GM19468 (cell line): Measurements from ENCODE around the gene CYB5R2.
A peak's percentile ranks its signal among the peaks of the same experiment; 100 is the strongest.

Experiments
- ATAC-seq: cut with Tn5 transposase; IDR thresholded peaks from one replicate; pipeline ENCODE4 v1.9.1; 2021; ENCODE audit warnings: mild to moderate bottlenecking, moderate library complexity, moderate number of reproducible peaks; ENCODE audit not compliant: unreplicated experiment; ENCODE audit errors: extremely low read depth

CYB5R2 gene

DNA sequence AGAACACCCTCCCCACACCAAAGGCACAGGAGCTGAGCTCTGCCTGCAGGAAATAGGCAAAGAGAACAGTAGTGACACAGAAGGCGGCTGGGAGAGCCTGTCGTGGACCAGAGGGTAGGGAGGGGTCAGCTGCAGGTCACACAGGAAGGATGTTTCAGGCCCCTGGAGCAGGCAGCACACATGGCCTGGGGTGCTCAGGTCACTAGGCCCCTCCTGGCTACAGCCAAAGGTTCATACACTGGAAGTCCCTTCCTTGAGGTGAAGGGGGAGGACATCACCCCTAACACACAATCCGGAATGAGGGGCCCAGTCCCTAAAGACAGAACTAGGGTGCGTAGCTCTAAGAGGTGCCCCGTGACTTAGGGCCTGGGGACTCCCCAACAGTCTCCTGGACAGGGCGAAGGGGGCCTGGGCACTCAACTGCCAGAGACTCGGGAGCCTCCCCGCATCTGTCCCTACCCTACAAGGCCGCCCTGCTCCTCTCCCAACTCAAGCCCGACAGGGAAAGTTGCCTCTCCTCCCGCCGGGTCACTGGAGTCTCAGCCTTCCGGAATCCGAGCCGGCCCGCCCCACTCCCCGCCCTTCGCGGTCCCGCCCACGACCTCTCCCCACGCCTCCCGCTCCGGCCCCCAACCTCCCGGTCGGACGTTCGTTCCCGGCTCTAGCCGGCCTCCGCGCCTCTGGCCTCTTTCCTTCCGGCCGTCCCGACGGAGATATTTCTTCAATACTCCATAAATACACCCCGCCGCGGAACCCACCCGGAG is at the start of gene CYB5R2:
TSS of gene CYB5R2 (minus strand) at position 541 of the 764 bp plus-strand sequence. CDS start 675 bp downstream, outside the sequence.
- ATAC-seq = no peak

DNA sequence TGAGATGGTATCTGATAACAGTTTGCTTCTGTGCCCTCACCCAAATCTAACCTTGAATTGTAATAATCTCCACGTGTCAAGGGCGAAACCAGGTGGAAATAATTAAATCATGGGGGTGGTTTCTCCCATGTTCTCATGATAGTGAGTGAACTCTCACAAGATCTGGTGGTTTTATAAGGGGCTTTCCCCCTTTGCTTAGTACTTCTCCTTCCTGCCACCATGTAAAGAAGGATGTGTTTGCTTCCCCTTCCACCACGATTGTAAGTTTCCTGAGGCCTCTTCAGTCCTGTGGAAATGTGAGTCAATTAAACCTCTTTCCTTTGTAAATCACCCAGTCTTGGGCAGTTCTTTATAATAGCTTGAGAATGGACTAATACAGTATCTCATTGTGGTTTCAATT is 41.5 kb upstream of the CYB5R2 start:
- no peak for ATAC-seq

DNA sequence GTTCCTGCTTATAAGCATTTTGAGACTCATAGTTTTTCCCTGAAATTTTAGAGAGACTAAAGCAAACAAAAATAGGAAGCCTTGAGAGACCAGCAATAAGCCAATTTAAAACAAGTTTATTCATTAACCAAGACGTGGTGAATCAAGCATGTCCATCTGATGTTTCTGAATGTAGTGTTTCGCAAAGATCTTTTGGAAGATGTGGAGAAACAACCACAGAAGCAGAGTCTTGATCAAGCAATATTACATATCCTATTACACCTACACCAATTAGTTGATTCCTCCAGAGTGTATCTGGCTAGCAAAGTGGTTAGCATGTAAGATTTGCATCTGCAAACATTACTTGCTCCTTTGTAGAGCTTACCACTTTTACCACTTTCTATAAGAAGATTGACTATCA is 33.1 kb upstream of the CYB5R2 start, which contains the start of gene OVCH2:
TSS of gene OVCH2 (minus strand) at position 101 of the 400 bp plus-strand sequence. CDS start at position 18, 83 bp downstream.
- no peak for ATAC-seq

DNA sequence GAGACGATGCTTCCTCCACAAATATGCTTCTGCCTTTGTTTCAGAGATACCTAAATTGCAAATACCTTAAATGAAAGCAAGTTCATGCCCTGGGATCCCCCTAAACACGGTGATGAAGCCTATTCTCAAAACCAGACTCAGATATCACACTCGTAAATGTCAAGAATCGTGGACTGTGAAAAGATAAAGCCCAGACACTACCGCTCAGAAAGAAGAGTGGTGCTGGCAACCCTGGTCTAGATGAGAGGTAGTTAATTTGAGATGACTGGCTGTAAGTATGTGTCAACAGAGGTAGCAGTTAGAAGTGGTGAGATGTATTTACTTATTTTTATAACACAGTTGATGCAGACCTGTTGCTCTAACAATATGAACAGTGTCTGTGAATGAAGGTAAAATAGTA is 30.4 kb upstream of the CYB5R2 start:
- no peak for ATAC-seq

DNA sequence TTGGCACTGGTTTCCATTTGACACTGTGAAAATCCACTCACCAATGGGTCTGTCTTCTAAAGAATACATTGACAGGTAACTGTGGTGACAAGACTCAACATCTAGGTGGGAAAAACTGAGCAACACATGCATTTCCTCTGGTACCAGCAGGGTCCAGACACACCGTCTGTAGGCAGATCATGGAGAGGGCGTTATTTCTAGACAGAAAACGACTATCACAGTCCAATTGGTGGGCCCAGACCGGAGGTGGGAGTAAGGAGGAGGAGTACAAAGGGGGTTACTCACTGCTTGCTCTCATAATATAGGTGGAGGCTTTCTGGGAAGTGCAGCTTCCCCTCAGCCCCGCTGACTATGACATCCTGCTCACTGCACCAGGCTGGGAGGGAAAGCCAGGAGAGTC is 23.1 kb upstream of the CYB5R2 start:
- no peak for ATAC-seq

DNA sequence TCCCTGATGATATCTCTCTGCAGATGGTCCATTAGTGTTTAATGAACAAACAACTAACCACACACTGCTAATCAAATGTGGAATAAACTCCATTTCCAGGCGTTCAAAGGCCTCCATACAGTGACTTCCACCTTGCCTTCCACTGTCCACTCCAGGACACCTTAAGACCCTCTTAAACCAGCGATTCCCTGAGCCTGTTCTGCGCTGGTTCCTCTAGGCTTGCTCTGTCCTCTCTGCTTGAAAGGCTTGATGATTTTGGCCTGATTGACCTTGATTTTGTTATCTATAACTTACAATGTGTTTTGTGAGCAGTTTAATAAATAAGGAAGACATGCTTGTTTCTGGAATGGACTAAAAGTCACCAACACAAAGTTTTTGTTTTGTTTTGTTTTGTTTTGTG is 20.9 kb upstream of the CYB5R2 start:
- ATAC-seq = no peak

DNA sequence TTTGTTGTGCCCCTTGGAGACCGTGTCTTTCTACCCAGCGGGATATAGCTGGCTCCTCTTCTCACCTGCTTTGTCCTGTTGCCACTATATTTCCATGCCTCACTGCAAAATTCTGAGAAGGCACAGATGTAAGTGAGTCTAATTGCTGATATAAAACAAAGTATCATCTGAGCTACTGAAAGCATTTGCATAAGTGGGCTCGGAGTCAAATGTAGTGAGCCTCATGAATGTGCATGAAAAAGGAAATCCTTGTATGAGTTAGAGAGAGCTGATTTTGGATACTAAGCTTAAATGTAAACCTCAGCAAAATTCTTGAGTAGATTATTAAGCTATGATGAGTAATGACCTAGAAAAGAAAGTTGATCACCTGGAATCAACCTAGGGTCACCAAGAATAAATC is 19.1 kb upstream of the CYB5R2 start:
- ATAC-seq = no peak

DNA sequence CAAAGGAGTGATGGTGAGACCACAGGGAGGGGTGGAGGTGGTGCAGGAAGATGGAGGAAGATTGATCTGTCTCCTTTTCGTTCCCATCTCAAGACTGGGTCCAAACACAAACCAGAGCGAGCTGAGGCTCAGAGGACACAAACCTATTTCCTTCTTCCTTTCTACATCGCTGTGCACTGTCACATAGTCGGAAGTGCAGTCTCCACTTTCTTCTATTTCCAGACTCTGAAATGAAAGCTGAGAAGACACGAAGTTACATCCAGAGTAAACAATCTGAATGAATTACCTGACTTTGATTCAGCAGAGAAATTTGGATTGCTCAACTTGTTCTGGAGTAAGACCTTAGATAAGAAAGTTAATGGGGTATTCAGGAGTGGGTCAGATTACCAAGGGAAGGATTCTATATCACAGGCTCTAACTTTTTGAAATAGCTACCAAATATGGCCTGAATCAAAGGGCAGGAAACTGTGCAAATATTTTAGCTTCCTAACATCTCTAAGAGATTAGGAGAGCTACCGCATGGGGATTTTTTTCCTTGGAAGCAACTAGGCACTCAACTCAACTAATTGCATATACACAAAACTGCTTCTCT is 18.6 kb upstream of the CYB5R2 start:
- no peak for ATAC-seq

DNA sequence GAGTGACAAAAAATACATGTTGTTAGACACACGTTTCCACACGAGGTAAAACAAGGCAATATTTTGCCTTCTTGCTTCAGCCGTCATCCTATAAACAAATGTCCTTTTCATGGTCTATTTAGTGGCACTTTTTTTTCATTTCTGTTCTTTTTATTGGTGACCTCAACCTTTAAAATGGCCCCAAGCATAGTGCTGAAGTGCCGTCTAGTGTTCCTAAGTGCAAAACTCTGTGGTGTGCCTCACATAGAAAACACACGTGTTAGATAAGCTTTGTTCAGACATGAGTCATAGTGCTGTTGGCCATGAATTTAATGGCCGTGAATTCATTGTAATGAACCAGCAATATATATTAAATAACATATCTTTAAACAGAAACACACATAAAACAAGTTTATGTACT is 17.3 kb upstream of the CYB5R2 start:
- no peak for ATAC-seq

DNA sequence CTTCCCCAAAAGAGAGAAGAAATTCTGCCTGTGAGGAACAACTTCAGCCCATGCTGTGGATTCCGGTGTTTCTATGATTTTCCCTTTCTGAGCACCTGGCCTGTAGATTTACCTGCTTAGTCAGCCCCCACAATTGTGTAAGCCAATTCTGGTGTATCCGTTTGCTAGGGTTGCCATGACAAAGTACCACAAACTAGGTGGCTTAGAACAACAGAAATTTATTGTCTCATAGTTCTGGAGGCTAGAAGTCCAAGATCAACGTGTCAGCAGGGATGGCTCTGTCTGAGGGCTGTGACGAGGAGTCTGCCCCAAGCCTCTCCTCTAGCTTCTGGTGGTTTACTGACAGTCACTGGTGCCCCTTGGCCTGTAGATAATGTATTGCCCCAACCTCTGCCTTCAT is 15.9 kb upstream of the CYB5R2 start:
- ATAC-seq = no peak

DNA sequence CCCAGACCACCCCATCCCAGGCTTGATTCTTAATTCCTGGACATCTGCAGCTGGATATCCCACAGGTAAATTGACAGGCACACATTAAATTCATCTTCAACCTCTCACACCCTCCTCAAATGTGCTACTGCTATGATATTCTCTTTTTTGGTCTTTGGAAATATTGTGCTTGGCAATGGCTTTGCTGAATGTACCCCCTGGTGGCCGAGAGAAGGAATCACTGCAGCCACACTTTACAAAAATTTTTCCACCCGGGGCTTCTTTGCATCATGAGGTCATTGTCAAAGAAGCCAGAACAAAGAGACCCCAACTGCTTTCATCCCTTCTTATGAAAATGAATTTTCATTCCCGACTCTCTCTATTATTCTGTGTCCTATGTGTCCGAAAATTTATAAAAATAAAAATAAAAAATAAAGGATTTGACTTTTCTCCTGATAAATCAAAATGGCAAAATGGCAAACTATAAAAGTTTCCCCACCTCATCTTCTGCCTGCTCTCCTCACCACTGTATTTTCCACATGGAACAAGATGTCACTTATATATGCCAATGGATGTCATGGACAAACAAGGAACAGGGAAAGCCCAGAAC is 15.0 kb upstream of the CYB5R2 start:
- ATAC-seq = peak; percentile 66

DNA sequence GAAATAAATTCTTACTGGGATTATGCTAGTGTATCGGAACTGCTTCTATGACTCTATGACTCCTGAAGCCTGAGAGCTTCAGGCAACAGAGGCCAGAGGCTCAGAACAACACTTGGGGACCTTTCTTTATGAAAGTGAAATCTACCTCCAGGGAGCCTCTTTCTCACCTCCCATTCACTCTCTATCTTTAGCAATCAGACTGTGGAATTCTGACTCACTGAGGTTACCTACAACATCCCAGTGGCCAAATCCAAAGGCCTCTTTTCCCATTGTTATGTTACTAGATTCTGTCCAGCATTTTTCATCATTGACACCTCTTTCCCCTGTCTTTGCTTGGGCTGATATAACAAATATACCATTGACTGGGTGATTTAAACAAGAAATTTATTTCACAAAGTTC is 14.1 kb upstream of the CYB5R2 start:
- no peak for ATAC-seq

DNA sequence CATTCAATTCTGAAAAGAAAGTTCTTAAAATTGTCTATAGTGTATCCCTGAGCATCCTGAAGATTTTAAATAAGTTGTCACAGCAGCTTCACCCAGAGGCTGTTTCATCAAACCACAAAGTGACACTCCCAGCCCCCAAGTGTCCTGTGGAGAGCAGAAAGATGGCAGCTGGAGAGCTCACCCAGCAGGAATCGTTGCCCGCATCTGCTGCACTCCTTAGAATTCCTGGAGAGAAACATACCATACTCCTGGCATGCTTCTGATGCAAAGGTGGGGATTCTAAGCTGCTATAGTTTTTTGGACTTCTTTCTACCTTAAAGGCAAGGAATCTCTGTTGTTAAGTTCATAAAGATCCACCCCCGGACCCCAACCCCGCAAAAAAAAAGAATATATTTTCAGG is 13.5 kb upstream of the CYB5R2 start:
- ATAC-seq = no peak

DNA sequence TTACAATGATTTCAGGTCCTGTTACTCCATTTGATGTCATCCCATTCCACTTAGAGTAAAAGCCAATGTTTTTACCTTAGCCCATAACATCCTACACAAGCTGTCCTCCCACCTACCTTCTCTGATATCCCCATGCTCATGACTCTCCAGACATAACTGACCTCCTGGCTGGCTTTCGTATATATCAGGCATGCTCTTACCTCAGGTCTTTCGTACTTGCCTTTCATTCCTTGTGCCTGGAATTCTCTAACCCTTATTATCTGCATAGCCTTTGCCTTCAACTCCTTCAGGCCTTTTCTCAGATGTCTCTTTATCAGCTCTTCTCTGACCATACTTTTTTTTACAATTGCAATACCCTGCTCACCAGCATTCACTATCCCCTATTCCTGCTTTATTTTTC is 10.3 kb upstream of the CYB5R2 start:
- no peak for ATAC-seq

DNA sequence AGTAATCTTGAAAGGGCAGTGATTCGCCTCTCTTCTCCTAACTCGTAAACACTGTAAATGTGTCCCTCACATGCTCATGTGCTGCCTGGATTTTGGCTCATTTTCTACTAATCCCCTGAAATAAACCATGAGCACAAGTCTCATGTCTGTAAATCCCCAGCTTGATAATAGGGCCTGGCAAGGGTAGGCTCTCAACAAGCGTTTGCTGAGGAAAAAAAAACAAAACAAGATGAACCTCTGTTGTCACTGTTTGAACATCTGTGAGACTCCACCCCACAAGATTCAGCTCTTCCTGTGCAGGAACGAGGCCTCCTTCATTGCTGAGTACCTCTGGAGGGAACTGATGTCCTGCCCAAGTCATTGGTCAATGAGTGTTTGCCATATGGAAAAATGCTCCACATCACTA is 4.5 kb upstream of the CYB5R2 start:
- ATAC-seq = no peak

DNA sequence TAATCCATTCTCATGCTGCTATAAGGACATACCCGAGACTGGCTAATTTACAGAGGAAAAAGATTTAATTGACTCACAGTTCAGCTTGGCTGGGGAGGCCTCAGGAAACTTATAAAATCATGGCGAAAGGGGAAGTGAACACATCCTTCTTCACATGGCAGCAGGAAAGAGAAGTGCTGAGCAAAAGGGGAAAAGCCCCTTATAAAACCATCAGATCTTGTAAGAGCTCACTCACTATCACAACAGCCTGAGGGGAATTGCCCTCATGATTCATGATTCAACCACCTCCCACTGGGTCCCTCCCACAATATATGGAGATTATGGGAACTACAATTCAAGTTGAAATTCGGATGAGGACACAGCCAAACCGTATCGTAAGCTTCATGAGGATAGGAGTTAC is 3.8 kb upstream of the CYB5R2 start:
- no peak for ATAC-seq

DNA sequence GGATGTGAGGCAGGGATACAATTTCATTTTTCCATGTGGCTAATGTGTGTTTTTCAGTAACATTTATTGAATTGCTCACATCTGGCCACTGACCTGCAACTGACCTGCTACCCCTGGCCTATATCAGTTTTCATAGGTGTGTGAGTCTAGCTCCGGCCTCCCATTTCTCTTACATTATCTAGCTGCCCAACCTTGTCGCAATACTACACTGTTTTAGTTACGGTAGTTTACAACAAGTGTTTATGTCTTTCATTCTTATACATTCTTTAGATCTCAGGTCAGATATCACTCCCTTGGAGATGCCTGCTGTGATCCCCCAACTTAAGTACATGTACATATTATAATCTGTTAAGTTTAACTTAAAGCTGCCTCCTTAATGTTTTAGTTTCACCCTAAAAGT is 2.3 kb upstream of the CYB5R2 start:
- ATAC-seq = no peak

DNA sequence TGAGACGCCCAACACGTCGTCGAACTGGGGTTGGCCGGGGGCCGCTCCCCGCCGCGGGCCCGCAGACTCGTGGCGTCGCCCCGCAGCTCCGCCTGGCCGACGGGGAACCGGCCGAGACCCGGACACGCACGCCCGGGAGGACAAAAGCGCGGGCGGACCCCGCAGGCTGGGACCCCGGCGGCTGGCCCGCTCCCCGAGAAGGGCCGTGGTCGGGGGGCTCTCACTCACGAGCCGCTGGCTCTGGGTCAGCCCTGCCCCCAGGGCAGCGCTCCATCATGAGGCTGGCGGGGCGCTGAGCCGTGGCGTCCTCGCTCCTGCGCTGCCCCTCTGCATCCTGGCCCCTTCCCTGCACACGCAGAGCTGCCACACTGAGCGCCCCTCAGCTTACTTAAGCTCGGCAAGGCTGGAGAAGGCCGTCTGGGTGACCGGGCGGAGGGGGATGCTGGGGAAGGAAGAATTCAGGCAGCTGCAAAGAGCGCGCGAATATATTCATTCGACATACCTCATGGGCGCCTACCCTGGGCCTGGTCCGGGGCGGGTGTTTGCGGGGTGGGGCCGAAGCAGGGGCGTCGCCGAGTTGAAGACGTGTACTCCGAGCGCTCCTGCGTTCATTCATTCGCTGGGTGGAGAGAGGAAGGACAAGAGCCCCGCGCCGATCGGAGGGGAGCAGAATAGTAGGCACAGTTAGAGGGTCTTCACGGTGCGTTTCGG is 579 bp upstream of the CYB5R2 start:
- ATAC-seq = no peak

DNA sequence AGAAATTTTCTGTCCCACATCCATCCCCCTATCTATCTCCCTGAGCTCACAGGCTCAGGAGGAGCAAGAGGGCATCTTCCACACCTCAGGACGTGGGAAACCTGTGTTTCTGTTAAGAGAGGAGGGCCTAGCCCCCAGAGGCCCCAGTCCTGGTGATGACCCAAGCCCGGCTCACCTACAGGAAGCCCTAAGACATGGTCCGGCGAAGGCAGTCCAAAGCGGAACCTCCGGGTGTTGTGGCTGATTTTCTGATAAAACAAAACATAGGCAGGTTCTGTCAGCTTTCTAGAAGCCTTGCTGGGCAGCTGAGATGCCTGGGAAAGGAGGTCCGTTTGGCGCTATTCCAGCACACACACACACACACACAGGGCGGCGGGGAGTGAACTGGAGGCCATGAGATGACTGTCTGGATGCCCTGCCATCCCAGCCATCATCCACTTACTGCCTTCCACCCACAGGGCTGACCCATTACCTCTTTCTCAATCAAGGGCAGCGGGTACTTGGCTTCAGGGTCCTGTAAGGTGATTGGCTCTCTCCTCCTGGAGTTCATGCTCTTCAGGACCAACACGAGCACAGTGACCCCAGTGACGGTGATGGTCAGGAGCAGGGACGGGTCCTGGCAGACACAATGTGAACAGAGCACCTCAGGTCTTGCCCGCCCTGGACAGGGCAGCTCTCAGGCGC is 882 bp downstream of the CYB5R2 start:
- ATAC-seq = no peak
